Activated CD4-positive, alpha-beta T cell treated with anti-CD3 and anti-CD28 coated beads for 48 hours (primary cell): Measurements from ENCODE around the gene ZNF133.

Source experiments
- DNase-seq: peaks from one replicate; pipeline ENCODE4 v3.0.0-alpha.2; 2020

ZNF133 gene

GRCh38 chr20:18364768-18365167 lies 76.4 kb downstream of the ZNF133 start:
- DNase-seq = no peak
